ENCODE measurements around the gene SARDH. TPM values are rescaled to one million over a fixed set of nuclear protein-coding genes. Genes with fewer than 3 reads are reported as not detected.

The SARDH gene
- total RNA-seq, 1 experiment from 2014 or later, result not detected

- Mint-ChIP-seq H3K4me3 (ENCODE audit: low read depth, unreplicated experiment) (no peak overlapping the region), H3K4me1 (ENCODE audit: low read depth, unreplicated experiment) (no peaks in the 10 kb centered on the region), H3K27ac (ENCODE audit: unreplicated experiment) (no peak overlapping the region), H3K36me3 (ENCODE audit: insufficient read depth, unreplicated experiment) (no peaks in the 10 kb centered on the region), H3K27me3 (ENCODE audit: unreplicated experiment) (peaks cover 68% of the 10 kb centered on the region), H3K9me3 (ENCODE audit: low read depth, unreplicated experiment) (no peaks in the 10 kb centered on the region)
- TF ChIP-seq, protein P1, sequence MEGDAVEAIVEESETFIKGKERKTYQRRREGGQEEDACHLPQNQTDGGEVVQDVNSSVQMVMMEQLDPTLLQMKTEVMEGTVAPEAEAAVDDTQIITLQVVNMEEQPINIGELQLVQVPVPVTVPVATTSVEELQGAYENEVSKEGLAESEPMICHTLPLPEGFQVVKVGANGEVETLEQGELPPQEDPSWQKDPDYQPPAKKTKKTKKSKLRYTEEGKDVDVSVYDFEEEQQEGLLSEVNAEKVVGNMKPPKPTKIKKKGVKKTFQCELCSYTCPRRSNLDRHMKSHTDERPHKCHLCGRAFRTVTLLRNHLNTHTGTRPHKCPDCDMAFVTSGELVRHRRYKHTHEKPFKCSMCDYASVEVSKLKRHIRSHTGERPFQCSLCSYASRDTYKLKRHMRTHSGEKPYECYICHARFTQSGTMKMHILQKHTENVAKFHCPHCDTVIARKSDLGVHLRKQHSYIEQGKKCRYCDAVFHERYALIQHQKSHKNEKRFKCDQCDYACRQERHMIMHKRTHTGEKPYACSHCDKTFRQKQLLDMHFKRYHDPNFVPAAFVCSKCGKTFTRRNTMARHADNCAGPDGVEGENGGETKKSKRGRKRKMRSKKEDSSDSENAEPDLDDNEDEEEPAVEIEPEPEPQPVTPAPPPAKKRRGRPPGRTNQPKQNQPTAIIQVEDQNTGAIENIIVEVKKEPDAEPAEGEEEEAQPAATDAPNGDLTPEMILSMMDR (IDR thresholded peaks at IDR 0.05; ENCODE audit: unreplicated experiment), result no peak
- CTCF ChIA-PET, result no interaction called here
- DNase-seq, result no peak
- intact Hi-C loops (cut with micrococcal nuclease; ENCODE audit: unreplicated experiment), result no loop called here
- no TSS peak for BruUV-seq (replicated peaks)
Observed at GRCh38 chr9:133633681-133634080, 104.5 kb downstream of the SARDH start.

GRCh38 chr9:133632806-133633680 lies 105.1 kb downstream of the SARDH start:
- intact Hi-C loops (cut with micrococcal nuclease; ENCODE audit: unreplicated experiment), result no loop called here
- CTCF ChIA-PET, result no interaction called here
- Mint-ChIP-seq H3K4me3 (ENCODE audit: low read depth, unreplicated experiment) (no peak overlapping the region), H3K27ac (ENCODE audit: unreplicated experiment) (no peak overlapping the region), H3K9me3 (ENCODE audit: low read depth, unreplicated experiment) (no peaks in the 10 kb centered on the region), H3K36me3 (ENCODE audit: insufficient read depth, unreplicated experiment) (no peaks in the 10 kb centered on the region), H3K27me3 (ENCODE audit: unreplicated experiment) (peaks cover 68% of the 10 kb centered on the region), H3K4me1 (ENCODE audit: low read depth, unreplicated experiment) (no peaks in the 10 kb centered on the region)
- BruUV-seq (replicated peaks), result no TSS peak
- TF ChIP-seq, protein P1 (IDR thresholded peaks at IDR 0.05; ENCODE audit: unreplicated experiment), result no peak
- DNase-seq, result no peak

DNA sequence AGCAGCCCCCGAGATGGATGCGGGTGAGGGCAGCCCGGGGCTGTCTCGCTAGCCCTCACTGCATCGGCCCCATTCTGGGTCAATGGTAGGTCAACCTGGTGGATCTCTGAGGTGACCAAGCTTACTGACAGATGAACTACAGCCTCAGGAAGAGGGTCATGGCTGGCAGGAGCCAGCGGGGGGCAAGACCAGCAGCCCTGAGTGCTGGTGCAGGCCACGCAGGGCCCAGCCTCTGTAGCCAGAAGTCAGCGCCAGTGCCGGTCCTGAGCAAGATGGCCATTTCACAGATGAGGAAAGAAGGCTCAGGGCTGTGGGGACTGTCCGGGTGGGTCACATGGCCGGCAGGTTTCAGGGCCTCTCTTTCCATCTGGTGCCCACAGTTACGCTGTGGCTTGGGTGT lies 107.0 kb downstream of the SARDH start:
- Mint-ChIP-seq H3K27me3 (ENCODE audit: unreplicated experiment) (peaks cover 68% of the 10 kb centered on the region), H3K4me1 (ENCODE audit: low read depth, unreplicated experiment) (no peaks in the 10 kb centered on the region), H3K36me3 (ENCODE audit: insufficient read depth, unreplicated experiment) (no peaks in the 10 kb centered on the region), H3K4me3 (ENCODE audit: low read depth, unreplicated experiment) (no peak overlapping the region), H3K27ac (ENCODE audit: unreplicated experiment) (no peak overlapping the region), H3K9me3 (ENCODE audit: low read depth, unreplicated experiment) (peaks cover 5% of the 10 kb centered on the region)
- no peak for DNase-seq
- CTCF ChIA-PET, result interaction anchor here (0.6 kb wide), 1 partner anchor 30 kb away, joined by 3 read pairs; no protein-coding TSS in a partner anchor
- intact Hi-C loops (cut with micrococcal nuclease; ENCODE audit: unreplicated experiment), result no loop called here
- BruUV-seq (replicated peaks), result no TSS peak
- TF ChIP-seq, protein P1 (IDR thresholded peaks at IDR 0.05; ENCODE audit: unreplicated experiment), result no peak

GRCh38 chr9:133629221-133630110 lies 108.7 kb downstream of the SARDH start:
- H3K4me3 Mint-ChIP-seq (ENCODE audit: low read depth, unreplicated experiment), result no peak overlapping the region
- BruUV-seq (replicated peaks), result no TSS peak
- CTCF ChIA-PET, result no interaction called here
- no peaks in the 10 kb centered on the region for H3K36me3 Mint-ChIP-seq (ENCODE audit: insufficient read depth, unreplicated experiment)
- no peaks in the 10 kb centered on the region for H3K4me1 Mint-ChIP-seq (ENCODE audit: low read depth, unreplicated experiment)
- peaks cover 8% of the 10 kb centered on the region for H3K9me3 Mint-ChIP-seq (ENCODE audit: low read depth, unreplicated experiment)
- H3K27me3 Mint-ChIP-seq (ENCODE audit: unreplicated experiment), result peaks cover 71% of the 10 kb centered on the region
- no peak overlapping the region for H3K27ac Mint-ChIP-seq (ENCODE audit: unreplicated experiment)
- DNase-seq, result no peak
- TF ChIP-seq, protein P1 (IDR thresholded peaks at IDR 0.05; ENCODE audit: unreplicated experiment), result no peak
- intact Hi-C loops (cut with micrococcal nuclease; ENCODE audit: unreplicated experiment), result no loop called here
